Omental fat pad (tissue), 4 donors: ENCODE data around the gene GPBP1L1. TPM values are rescaled to one million over a fixed set of nuclear protein-coding genes. Genes with fewer than 3 reads are reported as not detected.

Experiments used
- ATAC-seq: fragments of 150-250 bp; one replicate; pipeline ENCODE4 v1.9.1; 2016; ENCODE audit warnings: mild to moderate bottlenecking, moderate library complexity; ENCODE audit not compliant: low FRiP score
- DNase-seq: peaks from one replicate; pipeline ENCODE4 v3.0.0-alpha.2; 2019; ENCODE audit warnings: low spot score
- total RNA-seq, 4 donors: library from RNA; depleted of rRNA; stranded (reverse); fragments of >200 nt; gene quantifications; one replicate each; pipeline ENCODE4 v1.1.0, GENCODE V29; 2016
- TF ChIP-seq, protein P1 (sequence below), 3 donors: fragments of 450-650 bp; IDR thresholded peaks; one replicate each; pipeline ENCODE4 v1.5.1; 2016 to 2017; ENCODE audit warnings: antibody characterized with exemption in 3 of 3, mild to moderate bottlenecking in 3 of 3, moderate library complexity in 2 of 3

GPBP1L1 gene
- total RNA-seq, 4 donors from 2014 or later, result 75.1 to 116 (median 105) TPM

GRCh38 chr1:45667321-45668111 is 18.8 kb downstream of the GPBP1L1 start:
- TF ChIP-seq, protein P1, sequence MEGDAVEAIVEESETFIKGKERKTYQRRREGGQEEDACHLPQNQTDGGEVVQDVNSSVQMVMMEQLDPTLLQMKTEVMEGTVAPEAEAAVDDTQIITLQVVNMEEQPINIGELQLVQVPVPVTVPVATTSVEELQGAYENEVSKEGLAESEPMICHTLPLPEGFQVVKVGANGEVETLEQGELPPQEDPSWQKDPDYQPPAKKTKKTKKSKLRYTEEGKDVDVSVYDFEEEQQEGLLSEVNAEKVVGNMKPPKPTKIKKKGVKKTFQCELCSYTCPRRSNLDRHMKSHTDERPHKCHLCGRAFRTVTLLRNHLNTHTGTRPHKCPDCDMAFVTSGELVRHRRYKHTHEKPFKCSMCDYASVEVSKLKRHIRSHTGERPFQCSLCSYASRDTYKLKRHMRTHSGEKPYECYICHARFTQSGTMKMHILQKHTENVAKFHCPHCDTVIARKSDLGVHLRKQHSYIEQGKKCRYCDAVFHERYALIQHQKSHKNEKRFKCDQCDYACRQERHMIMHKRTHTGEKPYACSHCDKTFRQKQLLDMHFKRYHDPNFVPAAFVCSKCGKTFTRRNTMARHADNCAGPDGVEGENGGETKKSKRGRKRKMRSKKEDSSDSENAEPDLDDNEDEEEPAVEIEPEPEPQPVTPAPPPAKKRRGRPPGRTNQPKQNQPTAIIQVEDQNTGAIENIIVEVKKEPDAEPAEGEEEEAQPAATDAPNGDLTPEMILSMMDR (IDR thresholded peaks at IDR 0.05), result no peak
- ATAC-seq (no peak), DNase-seq (no peak)

DNA sequence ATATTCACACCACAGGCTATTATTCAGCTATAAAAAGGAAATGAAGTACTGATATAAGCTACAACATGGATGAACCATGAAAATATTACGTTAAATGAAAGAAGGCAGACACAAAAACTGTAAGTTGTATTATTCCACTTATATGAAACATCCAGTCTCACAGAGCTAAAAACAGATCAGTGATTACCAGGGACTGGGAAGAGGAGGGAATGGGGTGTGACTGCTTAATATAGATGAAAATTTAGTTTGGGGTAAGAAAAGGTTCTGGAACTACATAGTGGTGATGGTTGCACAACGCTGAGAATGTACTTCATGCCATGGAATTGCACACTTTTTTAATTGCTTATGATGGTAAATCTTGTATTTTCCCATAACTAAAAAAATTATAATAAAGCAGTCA is 19.5 kb downstream of the GPBP1L1 start:
- TF ChIP-seq, protein P1 (IDR thresholded peaks at IDR 0.05), result no peak

DNA sequence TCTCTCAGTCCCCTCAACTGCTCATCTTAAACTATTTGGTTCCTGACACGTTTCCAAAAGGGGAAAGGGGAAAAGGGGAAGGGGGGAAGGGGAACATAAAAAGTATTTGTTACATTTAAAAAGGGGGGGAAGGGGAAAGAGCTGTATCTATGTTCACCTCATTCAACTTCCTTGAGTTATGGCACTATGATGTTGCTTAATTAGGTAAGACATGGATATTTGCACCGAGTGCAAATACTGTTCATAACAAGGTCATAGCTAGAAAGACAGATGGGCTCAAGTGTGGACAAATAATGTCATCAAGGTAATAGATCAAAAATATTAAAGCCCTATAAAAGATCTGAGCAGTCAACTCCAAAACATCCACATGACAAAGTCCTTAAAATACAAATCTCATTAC is 26.0 kb downstream of the GPBP1L1 start:
- DNase-seq (no peak), ATAC-seq (no peak)
- TF ChIP-seq, protein P1 (IDR thresholded peaks at IDR 0.05), result no peak

More for the DNA sequence above, 19.5 kb downstream of the GPBP1L1 start:
- ATAC-seq (no peak), DNase-seq (no peak)

- TF ChIP-seq, protein P1 (IDR thresholded peaks at IDR 0.05), result no peak
- no peak for DNase-seq
- no peak for ATAC-seq
Observed at GRCh38 chr1:45659222-45659621, 27.1 kb downstream of the GPBP1L1 start.

GRCh38 chr1:45658171-45658570 is 28.2 kb downstream of the GPBP1L1 start:
- TF ChIP-seq, protein P1 (IDR thresholded peaks at IDR 0.05), result no peak
- DNase-seq (no peak), ATAC-seq (no peak)

DNA sequence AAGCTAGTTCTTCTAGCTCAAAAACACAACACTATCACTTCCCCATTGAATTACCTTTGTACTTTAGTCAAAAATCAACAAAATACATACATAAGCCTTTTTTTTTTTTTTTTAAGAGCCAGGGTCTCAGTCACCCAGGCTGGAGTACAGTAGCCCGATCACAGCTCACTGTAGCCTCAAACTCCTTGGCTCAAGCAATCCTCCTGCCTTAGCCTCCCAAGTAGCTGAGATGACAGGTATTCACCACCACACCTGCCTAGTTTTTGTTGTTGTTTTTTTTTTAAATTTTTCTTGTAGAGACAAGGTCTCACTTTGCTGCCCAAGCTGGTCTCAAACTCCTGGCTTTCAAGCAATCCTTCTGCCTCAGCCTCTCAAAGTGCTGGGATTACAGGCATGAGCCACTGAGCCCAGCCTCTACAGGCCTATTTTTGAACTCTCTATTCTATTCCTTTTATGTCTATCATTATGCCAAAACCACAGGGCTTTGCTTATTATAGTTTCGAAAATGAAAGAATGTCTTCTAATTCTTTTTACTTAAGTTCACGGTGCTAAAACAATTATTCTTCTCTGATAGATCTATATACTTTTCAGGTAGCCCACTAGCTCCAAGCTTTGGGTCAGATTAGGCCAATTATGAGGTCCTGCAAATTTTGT is 29.6 kb downstream of the GPBP1L1 start:
- TF ChIP-seq, protein P1 (IDR thresholded peaks at IDR 0.05), result no peak
- no peak for ATAC-seq
- DNase-seq, result no peak
